Femur (tissue), 1 donor: ENCODE measurements around the gene METAP1D.
"Not testable (repeated sequence)": the region's sequence is repeated elsewhere in the genome, so short reads cannot be mapped to it uniquely, and the experiment has no call there.

ENCODE experiments used
- DNase-seq: peaks from one replicate; pipeline ENCODE4 v3.0.0-alpha.2; 2017

The METAP1D gene

GRCh38 chr2:172105471-172106107 lies 105.8 kb downstream of the METAP1D start:
- DNase-seq: no peak

- peak; percentile 40 for DNase-seq
Observed at GRCh38 chr2:172106108-172106961, 106.6 kb downstream of the METAP1D start.

GRCh38 chr2:172107690-172108586 lies 108.2 kb downstream of the METAP1D start:
- DNase-seq: no peak

GRCh38 chr2:172108587-172108930 lies 108.8 kb downstream of the METAP1D start:
- DNase-seq: no peak

GRCh38 chr2:172109256-172109987 lies 109.7 kb downstream of the METAP1D start:
- DNase-seq: no peak

GRCh38 chr2:172109988-172110811 lies 110.4 kb downstream of the METAP1D start:
- no peak for DNase-seq

- no peak for DNase-seq
Observed at GRCh38 chr2:172113617-172114016, 113.9 kb downstream of the METAP1D start.

GRCh38 chr2:172114176-172114575 lies 114.4 kb downstream of the METAP1D start:
- not testable (repeated sequence) for DNase-seq

GRCh38 chr2:172114579-172114978 lies 114.8 kb downstream of the METAP1D start:
- no peak for DNase-seq

- no peak for DNase-seq
Observed at GRCh38 chr2:172116107-172116506, 116.4 kb downstream of the METAP1D start.

- DNase-seq: no peak
Observed at GRCh38 chr2:172119089-172119488, 119.3 kb downstream of the METAP1D start.

GRCh38 chr2:172120118-172120517 lies 120.4 kb downstream of the METAP1D start:
- no peak for DNase-seq

- DNase-seq: no peak
Observed at GRCh38 chr2:172128484-172128883, 128.7 kb downstream of the METAP1D start.

- no peak for DNase-seq
Observed at GRCh38 chr2:172129404-172129803, 129.7 kb downstream of the METAP1D start.
